Measurements from ENCODE around the gene NAT16.
"Not testable (repeated sequence)": the region's sequence is repeated elsewhere in the genome, so short reads cannot be mapped to it uniquely, and the experiment has no call there.

Gene NAT16

DNA sequence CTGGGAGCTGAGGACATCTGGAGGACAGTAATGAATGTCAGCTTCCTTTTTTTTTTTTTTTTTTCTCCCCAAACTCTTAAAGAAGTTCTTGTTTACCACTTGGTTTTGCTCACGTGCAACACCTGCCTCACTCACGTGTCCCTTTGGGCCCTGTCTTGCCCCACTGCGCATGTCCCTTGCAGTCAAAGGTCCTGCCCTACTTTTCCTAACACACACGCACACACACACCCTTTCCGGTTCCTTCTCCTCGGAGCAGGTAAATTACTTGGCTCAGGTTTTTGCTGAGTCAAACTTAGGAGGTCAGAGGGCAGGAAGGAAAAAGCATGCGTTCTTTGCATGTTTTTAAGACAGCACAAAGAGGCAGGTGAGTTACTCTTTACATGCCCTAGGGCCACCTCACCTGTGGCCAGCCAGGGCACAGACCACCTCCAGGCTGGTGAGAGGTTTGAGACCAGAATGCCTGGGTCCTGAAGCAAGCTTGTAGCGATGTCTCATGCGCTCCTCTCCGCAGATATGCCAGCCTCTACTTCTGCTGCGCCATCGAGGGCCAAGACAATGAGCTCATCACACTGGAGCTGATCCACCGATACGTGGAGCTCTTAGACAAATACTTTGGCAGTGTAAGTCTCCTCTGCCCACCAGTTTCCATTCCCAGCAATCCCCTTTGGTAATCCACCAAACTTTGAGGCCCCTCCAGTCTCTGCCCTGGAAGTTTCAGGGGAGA is 23.1 kb downstream of the NAT16 start:
- DNase-seq, result no peak

DNA sequence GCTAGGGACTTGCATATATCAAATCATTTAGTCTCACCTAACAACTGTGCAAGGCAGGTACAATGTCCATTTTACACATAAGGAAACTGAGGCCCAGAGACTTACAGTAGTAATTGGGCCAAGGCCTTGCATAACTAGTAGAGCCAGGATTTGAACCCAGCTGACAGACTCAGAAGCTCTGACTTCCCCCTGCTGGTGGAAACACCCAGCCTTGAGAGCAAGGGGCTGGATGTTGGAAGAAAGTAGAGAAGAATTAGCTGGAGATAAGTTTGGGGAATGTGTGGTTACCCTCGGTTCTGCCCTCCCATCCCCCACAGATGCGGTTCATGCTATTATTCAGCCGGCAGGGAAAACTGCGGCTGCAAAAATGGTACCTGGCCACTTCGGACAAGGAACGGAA is 23.8 kb downstream of the NAT16 start:
- DNase-seq, result no peak

DNA sequence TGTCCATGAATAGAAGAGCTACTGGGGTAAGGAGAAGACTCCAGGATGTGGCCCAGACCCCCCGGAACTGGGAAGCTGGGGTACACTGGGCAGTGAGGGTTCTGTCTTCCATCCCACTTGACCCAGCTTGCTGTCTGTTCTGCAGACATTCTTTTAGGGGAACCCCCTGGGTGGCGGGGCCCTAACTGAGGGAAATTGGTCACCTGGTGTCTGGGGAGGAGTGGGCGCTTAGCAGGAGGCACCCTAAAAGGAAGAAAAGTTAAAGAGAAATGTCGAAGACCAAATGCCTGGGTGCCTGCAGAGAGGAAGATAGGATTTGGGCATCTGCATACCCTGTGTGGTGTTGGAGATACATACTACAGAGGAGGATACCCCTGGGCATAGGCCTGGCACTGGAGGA is 24.8 kb downstream of the NAT16 start:
- DNase-seq, result no peak

DNA sequence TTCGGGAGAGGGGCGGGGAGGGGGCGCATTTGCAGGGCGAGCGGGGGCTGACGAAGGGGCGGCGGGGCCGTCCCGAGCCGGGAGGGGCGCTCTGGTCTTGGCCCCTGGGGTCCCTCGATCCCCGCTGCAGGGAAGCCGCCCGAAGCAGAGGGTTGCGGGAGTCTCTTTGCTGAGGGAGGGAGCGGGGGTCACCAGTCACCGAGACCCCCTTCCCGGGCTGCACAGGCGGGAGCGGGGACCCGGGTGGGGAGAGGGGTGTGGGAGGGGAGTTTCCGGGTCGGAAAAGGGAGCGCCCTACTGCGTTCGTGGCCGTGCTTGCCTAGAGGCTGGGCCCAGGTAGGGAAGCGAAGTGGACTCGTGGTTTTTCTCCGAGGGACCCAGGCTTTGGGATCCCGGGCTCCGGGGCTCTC is 25.4 kb downstream of the NAT16 start:
- no peak for DNase-seq

DNA sequence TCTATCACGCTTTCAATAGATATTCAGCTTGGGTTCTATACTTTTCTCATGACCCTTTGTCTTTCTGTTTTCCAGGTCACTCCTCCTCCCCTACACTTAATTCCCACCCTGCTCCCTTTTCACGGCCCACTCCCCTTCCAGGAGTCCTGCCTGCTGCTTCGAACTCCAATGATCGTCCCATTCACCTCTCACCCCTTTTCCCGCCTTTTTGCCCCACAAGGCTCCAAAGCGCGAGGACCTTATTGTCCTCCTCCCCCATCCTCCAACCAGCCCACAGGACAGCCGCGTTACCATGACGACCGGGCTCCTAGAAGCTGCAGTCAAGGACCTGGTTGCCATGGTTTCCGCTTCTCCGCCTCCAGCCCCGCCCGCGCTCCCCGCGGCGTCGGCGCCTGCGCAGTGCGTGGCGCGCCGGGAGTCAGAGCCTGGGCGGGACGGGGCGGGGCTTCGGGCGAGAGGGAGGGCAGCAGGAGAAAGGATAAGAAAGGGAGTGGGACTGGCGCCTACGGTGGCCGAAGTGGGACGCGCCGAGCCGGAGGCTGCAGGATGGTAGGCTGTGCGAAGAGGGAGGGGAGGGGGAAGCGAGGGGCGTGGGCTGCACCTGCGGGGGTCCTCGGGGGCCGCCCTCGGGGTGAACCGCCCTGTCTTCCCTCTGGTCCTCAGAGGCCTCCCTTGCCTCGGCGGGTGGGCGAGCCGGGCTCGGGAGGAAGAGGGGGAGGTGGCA is 26.0 kb downstream of the NAT16 start, which contains the start of gene AP1S1:
Gene AP1S1, plus strand, starts transcription at position 508 of the 724 bp plus-strand sequence. Its CDS starts 39 bp downstream, at position 547.
- DNase-seq, result peak; percentile 70

DNA sequence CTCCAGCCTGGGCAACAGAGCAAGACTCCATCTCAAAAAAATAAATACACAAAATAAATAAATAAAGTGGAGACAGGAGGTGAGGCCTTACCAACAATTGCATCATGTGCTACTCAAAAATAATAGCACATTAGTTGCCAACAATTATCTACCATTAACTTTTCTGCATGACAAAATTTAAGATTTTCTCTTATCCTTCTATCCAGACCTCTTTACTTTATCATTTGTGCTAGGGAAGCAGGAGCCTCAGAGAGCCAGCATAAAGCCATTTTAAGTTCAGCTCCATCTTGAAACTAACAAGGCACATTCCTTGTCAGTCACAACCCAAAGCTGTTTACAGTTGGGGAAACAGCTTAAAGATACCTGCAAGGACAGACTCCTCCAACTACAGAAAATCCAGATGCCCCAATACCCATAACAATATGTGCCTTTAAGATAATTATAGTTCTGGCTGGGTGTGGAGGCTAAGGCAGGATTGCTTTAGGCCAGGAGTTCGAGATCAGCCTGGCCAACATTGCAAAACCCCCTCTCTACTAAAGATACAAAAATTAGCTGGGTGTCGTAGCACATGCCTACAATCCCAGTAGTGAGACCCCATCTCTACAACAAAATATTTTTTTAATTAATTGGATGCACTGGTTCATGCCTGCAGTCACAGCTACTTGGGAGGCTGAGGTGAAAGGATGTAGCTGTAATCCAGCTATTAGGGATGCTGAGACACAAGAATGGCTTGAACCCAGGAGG is 28.0 kb downstream of the NAT16 start:
- DNase-seq, result no peak

DNA sequence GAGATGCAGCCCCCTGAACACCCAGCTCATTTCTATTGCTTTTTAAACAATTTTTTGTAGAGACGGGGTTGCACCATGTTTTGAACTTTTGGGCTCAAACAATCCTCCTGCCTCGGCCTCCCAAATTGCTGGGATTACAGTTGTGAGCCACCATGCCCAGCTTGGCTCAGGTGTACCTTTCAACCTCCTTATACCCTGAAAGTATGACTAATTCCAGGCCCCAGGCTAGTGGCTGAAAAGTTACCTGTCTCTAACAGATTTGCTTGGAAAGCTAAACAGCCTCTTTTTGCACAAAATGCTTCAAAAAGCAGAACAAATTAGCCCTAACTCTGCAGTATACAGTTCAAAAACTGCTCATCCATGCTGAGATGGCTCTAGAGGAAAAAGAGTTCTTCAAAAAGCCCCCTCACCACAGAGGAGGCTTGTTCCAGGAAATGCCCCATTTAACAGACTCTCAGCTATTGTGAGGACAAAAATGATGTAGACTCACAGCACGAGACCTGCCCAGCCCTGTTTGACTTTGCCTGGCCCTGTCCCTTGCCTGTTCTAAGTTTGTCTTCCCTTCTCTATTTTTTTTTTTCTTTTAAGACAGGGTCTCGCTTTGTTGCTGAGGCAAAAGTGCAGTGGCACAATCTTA is 39.2 kb downstream of the NAT16 start:
- DNase-seq, result no peak

DNA sequence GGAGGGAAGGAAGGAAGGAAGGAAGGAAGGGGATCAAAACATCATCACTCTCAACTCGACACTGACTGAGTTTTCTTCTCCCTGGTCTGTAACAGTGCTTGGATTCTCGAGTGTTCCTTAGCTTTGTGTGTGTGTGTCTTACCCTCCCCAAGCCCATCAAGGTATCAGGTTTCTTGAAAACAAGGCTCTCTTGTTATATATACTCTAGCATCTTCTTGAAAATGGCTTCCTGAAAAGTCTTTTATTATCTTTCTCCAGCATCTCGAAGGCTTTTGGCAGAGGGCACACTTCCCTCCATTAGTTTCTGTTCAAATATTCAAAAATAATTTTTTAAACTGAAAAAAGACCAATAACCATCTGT is 39.8 kb downstream of the NAT16 start:
- DNase-seq, result no peak

DNA sequence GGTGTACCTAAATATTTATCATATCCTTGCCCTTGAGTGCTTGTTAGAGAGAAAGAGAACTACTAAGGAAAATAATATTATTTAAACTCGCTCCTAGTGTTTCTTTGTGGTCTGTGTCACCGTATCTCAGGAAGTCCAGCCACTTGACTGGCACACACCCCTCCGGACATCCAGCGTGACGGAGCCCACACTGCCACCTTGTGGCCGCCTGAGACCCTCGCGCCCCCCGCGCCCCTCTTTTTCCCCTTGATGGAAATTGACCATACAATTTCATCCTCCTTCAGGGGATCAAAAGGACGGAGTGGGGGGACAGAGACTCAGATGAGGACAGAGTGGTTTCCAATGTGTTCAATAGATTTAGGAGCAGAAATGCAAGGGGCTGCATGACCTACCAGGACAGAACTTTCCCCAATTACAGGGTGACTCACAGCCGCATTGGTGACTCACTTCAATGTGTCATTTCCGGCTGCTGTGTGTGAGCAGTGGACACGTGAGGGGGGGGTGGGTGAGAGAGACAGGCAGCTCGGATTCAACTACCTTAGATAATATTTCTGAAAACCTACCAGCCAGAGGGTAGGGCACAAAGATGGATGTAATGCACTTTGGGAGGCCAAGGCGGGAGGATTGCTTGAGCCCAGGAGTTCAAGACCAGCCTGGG is 41.8 kb downstream of the NAT16 start:
- peak; percentile 89 for DNase-seq

DNA sequence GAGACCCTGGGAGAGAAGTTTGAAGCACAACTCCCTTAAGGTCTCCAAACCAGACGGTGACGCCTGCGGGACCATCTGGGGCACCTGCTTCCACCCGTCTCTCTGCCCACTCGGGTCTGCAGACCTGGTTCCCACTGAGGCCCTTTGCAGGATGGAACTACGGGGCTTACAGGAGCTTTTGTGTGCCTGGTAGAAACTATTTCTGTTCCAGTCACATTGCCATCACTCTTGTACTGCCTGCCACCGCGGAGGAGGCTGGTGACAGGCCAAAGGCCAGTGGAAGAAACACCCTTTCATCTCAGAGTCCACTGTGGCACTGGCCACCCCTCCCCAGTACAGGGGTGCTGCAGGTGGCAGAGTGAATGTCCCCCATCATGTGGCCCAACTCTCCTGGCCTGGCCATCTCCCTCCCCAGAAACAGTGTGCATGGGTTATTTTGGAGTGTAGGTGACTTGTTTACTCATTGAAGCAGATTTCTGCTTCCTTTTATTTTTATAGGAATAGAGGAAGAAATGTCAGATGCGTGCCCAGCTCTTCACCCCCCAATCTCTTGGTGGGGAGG is 42.4 kb downstream of the NAT16 start:
- DNase-seq, result no peak

DNA sequence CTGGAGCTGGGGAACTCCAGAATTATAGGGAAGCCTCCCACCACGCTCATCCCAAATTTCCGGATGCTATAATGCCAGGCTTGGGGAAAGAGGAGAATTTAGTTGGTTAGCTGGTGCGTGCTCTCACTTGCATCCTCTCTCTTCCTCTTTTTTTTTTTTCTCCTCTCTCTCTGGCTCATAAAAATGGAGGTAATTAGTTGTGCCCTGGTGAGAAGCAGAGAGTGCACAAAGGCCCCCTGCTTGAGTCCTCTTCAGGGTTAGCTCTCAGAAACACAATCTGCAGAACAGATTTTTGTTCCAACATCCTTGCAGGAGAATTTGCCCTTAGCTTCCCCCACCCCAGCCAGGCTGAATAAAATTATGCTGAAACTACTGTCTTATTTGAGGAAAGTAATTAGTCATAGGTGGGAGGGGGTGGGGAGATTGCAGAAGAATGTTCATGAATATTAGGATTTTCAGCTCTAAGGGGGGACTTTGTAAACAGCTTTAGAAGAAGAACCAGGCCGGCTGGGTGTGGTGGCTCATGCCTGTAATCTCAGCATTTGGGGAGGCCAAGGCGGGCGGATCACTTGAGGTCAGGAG is 45.6 kb downstream of the NAT16 start:
- DNase-seq, result no peak

DNA sequence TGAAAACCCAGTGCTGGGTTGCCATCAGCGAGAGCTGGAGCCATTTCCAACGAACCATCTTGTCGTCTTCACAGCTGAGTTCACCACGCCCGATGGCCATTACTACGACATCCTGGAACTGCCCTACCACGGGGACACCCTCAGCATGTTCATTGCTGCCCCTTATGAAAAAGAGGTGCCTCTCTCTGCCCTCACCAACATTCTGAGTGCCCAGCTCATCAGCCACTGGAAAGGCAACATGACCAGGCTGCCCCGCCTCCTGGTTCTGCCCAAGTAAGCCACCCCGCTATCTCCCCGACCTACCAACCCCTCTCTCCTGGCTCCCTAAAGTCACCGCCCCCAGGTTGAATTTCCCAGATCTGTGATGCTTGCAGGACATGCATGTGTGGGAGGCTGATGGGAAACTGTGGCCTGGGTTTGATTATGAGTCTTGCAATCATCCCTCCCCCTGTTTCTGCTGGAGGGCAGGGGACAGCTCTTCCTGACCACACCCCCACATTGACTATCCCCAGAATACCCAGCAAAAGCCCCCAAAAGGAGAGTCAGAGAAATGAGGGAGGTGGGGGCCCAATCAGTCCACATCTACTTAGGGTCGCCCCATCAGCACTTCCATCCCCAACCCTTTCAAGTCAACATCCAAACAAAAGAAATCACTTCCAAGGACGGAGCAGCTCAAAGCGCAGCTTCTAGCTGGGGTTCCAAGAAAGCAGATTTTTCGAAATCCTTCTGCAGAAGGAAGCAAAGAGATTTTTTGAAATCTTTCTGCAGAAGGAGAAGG is 46.3 kb downstream of the NAT16 start:
- no peak for DNase-seq

DNA sequence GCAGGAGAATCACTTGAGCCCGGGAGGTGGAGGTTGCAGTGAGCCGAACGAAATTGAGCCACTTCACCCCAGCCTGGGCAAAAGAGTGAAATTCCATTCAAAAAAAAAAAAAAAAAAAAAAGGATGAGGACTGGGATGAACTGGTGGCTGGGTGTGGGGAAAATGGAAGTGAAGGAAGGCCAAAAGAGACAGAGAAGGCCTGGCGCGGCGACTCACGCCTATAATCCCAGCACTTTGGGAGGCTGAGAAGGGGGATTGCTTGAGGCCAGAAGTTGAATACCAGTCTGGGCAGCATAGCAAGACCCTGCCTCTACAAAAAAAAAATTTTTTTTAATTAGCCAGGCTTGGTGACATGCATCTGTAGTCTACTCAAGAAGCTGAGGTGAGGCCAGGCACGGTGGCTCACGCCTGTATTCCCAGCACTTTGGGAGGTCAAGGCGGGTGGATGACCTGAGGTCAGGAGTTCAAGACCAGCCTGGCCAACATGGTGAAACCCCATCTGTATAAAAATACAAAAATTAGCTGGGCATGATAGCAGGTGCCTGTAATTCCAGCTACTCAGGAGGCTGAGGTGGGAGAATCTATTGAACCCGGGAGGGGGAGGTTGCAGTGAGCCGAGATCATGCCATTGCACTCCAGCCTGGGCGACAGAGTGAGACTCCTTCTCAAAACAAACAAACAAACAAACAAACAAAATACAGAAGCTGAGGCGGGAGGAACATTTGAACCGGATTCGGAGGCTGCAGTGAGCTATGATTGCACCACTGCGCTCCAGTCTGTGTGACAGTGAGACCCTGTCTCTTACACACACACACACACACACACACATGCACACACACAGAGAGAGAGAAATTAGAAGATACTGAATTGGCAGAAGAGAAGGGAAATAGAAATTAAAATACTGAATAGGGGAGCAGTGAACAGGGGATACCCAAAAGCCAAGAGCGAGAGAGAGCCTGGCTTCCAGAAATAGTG is 47.2 kb downstream of the NAT16 start:
- not testable (repeated sequence) for DNase-seq

DNA sequence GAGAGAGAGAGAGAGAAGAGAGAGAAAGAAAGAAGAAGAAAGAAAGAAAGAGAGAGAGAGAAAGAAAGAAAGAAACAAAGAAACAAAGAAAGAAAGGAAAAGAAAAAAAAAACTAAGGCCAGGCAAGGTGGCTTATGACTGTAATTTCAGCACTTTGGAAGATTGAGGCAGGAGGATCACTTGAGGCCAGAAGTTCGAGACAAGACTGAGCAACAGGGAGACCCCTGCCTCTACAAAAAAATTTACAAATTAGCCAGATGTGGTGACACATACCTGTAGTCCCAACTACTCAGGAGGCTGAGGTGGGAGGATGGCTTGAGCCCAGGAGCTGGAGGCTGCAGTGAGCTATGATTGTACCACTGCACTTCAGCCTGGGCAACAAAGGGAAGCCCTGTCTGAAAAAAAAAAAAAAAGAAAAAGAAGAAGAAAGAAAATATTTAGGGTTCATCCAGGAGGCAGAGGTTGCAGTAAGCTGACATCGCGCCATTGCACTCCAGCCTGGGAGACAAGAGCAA is 50.4 kb downstream of the NAT16 start:
- DNase-seq, result no peak

DNA sequence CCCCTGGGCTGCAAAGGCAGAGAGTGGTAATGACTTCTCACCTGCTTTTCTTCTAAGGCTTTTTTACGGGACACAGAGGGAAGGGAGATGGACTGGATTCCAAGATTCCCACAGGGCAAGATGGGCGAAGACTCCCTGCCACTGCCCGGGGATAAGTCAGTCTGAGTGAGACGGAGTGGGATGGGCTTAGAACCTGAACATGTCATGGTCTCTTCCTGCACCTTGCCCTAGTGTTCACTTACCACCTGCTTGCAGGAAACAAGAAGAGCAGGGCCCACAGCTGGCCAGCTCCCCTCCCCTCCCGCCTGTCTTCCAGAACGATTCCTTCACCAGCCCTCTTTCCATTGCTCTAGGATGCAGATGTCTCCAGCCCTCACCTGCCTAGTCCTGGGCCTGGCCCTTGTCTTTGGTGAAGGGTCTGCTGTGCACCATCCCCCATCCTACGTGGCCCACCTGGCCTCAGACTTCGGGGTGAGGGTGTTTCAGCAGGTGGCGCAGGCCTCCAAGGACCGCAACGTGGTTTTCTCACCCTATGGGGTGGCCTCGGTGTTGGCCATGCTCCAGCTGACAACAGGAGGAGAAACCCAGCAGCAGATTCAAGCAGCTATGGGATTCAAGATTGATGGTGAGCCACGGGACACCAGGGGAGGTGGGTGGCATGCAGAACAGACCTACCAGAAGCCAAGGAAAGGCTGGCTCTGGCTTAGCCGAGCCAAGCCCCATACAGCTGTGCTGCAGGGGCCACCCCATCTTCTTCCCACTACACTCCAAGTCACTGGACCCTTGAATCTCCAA is 51.9 kb downstream of the NAT16 start:
- DNase-seq, result no peak

DNA sequence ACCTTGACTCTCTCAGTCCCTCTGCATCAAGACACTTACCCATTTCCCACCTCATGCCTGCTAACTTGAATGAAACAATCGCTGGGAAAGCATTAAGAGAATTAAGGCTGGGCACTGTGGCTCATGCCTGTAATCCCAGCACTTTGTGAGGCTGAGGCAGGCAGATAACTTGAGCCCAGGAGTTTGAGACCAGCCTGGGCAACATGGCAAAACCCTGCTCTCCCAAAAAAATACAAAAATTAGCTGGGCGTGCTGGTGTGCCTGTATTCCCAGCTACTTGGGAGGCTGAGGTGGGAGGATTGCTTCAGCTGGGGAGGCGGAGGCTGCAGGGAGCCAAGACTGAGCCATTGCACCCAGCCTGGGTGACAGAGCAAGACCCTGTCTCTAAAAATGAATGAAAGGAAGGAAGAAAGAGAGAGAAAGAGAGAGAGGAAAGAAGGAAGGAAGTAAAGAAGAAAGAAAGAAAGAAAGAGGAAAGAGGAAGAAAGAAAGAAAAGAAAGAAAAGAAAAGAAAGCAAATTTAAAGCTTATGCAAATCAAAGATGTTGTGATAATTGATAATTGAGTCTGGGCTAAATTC is 52.5 kb downstream of the NAT16 start:
- DNase-seq, result no peak

DNA sequence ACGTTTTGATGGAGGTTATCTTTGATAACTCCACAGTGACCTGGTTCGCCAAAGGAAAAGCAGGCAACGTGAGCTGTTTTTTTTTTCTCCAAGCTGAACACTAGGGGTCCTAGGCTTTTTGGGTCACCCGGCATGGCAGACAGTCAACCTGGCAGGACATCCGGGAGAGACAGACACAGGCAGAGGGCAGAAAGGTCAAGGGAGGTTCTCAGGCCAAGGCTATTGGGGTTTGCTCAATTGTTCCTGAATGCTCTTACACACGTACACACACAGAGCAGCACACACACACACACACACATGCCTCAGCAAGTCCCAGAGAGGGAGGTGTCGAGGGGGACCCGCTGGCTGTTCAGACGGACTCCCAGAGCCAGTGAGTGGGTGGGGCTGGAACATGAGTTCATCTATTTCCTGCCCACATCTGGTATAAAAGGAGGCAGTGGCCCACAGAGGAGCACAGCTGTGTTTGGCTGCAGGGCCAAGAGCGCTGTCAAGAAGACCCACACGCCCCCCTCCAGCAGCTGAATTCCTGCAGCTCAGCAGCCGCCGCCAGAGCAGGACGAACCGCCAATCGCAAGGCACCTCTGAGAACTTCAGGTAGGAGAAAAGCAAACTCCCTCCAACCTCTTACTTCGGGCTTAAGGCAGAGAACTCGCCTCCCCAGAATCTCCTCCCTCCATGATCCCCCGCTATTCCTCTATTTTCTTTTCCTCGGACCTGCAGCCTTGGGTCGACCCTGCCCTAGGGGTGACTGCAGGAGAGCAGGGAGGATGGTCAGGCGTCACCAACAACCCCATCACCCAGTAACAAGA is 53.2 kb downstream of the NAT16 start, which contains the start of gene SERPINE1:
Gene SERPINE1, plus strand, starts transcription at position 454 of the 809 bp plus-strand sequence. CDS start 1,290 bp downstream, outside the sequence.
- peak; percentile 97 for DNase-seq
